CD14-positive monocyte (primary cell): Measurements from ENCODE around the gene ZSCAN5B. TPM values are rescaled to one million over a fixed set of nuclear protein-coding genes. Genes with fewer than 3 reads are reported as not detected.
A peak's percentile ranks its signal among the peaks of the same experiment; 100 is the strongest.

Experiments used
- DNase-seq, 3 donors: peaks; one replicate each; pipeline ENCODE4 v3.0.0-alpha.2; 2011 to 2022
- H2AFZ ChIP-seq: 2 replicates; pipeline ENCODE4 v1.6.0; 2012; ENCODE audit warnings: mild to moderate bottlenecking, low read depth, low read length, inconsistent platforms; ENCODE audit not compliant: insufficient read depth, poor library complexity, severe bottlenecking
- H3K27ac ChIP-seq, 2 donors: 1 replicate in 1 of 2; 2 replicates in 1 of 2; pipeline ENCODE4 v1.5.1; 2012 to 2013; ENCODE audit warnings: low read length in 2 of 2, control low read depth in 1 of 2, inconsistent platforms in 1 of 2, low read depth in 1 of 2, mild to moderate bottlenecking in 1 of 2
- H3K27me3 ChIP-seq, 2 donors: one replicate each; pipeline versions ENCODE4 v1.6.0 to v1.6.1; 2011 to 2013; ENCODE audit warnings: low read length in 2 of 2; ENCODE audit not compliant: control insufficient read depth in 2 of 2, insufficient read depth in 2 of 2
- H3K36me3 ChIP-seq, 2 donors: replicated peaks in 1 of 2; 1 replicate in 1 of 2; 2 replicates in 1 of 2; pipeline versions ENCODE4 v1.5.1 to v1.6.1; 2012 to 2013; ENCODE audit warnings: low read length in 2 of 2, control low read depth in 1 of 2, inconsistent platforms in 1 of 2, mild to moderate bottlenecking in 1 of 2; ENCODE audit not compliant: insufficient read depth in 2 of 2, control insufficient read depth in 1 of 2
- H3K4me1 ChIP-seq, 2 donors: 1 replicate in 1 of 2; 2 replicates in 1 of 2; pipeline versions ENCODE4 v1.5.1 to v1.6.1; 2012 to 2013; ENCODE audit warnings: low read length in 2 of 2, control low read depth in 1 of 2, inconsistent platforms in 1 of 2, mild to moderate bottlenecking in 1 of 2, moderate library complexity in 1 of 2; ENCODE audit not compliant: insufficient read depth in 2 of 2, control insufficient read depth in 1 of 2
- H3K4me2 ChIP-seq: replicated peaks from 2 replicates; pipeline ENCODE3; 2012; ENCODE audit warnings: low read length, moderate library complexity, mild to moderate bottlenecking; ENCODE audit not compliant: poor library complexity, severe bottlenecking; ENCODE audit errors: extremely low read depth
- H3K4me3 ChIP-seq, 3 experiments: fragments of 200-600 bp in 1 of 3; sonication (generic) in 1 of 3; replicated peaks in 1 of 3; 1 replicate in 2 of 3; 2 replicates in 1 of 3; pipeline ENCODE4 v1.5.1; 2011 to 2013; ENCODE audit warnings: low read length in 3 of 3, mild to moderate bottlenecking in 3 of 3, control low read depth in 2 of 3, low read depth in 2 of 3, inconsistent platforms in 1 of 3, moderate library complexity in 1 of 3
- H3K79me2 ChIP-seq: 2 replicates; pipeline ENCODE4 v1.6.0; 2012; ENCODE audit warnings: mild to moderate bottlenecking, control low read depth, inconsistent platforms, low read length, moderate library complexity; ENCODE audit not compliant: insufficient read depth
- H3K9ac ChIP-seq: 2 replicates; pipeline ENCODE4 v1.6.0; 2017; ENCODE audit warnings: low read length, mild to moderate bottlenecking; ENCODE audit not compliant: insufficient read depth, poor library complexity, severe bottlenecking
- H3K9me3 ChIP-seq, 2 donors: replicated peaks in 1 of 2; 1 replicate in 1 of 2; 2 replicates in 1 of 2; pipeline versions ENCODE4 v1.5.1 to v1.6.1; 2012 to 2013; ENCODE audit warnings: low read length in 2 of 2, control low read depth in 1 of 2; ENCODE audit not compliant: control insufficient read depth in 1 of 2, insufficient read depth in 1 of 2
- H4K20me1 ChIP-seq: 2 replicates; pipeline ENCODE4 v1.6.0; 2012; ENCODE audit warnings: mild to moderate bottlenecking, low read length, control low read depth, moderate library complexity; ENCODE audit not compliant: insufficient read depth
- H3K27ac Mint-ChIP-seq, 7 donors: one replicate each; pipeline ENCODE4 v1.8.0; 2020; ENCODE audit warnings: mild to moderate bottlenecking in 7 of 7, mixed read lengths in 7 of 7, moderate library complexity in 6 of 7, inconsistent platforms in 2 of 7
- H3K27me3 Mint-ChIP-seq, 3 donors: one replicate each; pipeline ENCODE4 v1.8.0; 2021 to 2022; ENCODE audit warnings: low read depth in 3 of 3, mild to moderate bottlenecking in 3 of 3, mixed read lengths in 3 of 3, moderate library complexity in 3 of 3, inconsistent platforms in 1 of 3
- H3K36me3 Mint-ChIP-seq, 2 donors: one replicate each; pipeline ENCODE4 v1.8.0; 2020; ENCODE audit warnings: mixed read lengths in 2 of 2, inconsistent platforms in 1 of 2, mild to moderate bottlenecking in 1 of 2
- H3K4me1 Mint-ChIP-seq: one replicate; pipeline ENCODE4 v1.8.0; 2020; ENCODE audit warnings: mild to moderate bottlenecking, mixed read lengths
- H3K4me3 Mint-ChIP-seq, 2 donors: one replicate each; pipeline ENCODE4 v1.8.0; 2020; ENCODE audit warnings: mild to moderate bottlenecking in 2 of 2, mixed read lengths in 2 of 2, moderate library complexity in 1 of 2
- H3K9me3 Mint-ChIP-seq, 7 donors: one replicate each; pipeline ENCODE4 v1.8.0; 2020 to 2022; ENCODE audit warnings: mixed read lengths in 7 of 7, mild to moderate bottlenecking in 6 of 7, moderate library complexity in 6 of 7, inconsistent platforms in 2 of 7
- CTCF ChIP-seq: fragments of 200-600 bp; IDR thresholded peaks from one replicate; pipeline ENCODE4 v1.8.0; 2022; ENCODE audit warnings: antibody characterized with exemption, mild to moderate bottlenecking
- WGBS: methylation state at CpG from one replicate; pipeline ENCODE4 v1.1.5; 2013; ENCODE audit warnings: missing lambda C conversion rate; ENCODE audit not compliant: insufficient coverage; 5-methylcytosine and 5-hydroxymethylcytosine counted together
- intact Hi-C, 2 donors: fragments of 100-400 bp; cut with micrococcal nuclease; formaldehyde crosslinking; loops; one replicate each; pipeline versions ENCODE4 v1.15.0 to v1.15.1; 2023
- polyA plus RNA-seq, 3 donors: library from polyadenylated mRNA; depleted of rRNA in 1 of 3; unstranded in 2 of 3; stranded (reverse) in 1 of 3; fragments of 300-500 nt in 2 of 3; fragments of >200 nt in 1 of 3; fragmentation: Illumina TruSeq in 2 of 3; gene quantifications; 1 replicate in 2 of 3; 2 replicates in 1 of 3; pipeline ENCODE4 v1.2.3, GENCODE V29; 2012 to 2021

The ZSCAN5B gene
- polyA plus RNA-seq, 3 donors: not detected

- WGBS: 5% methylated on average over 7 of the region's 9 CpGs
- Histone ChIP-seq H3K27ac (no peak overlapping the region), H3K9me3 (no peaks in the 10 kb centered on the region), H3K4me3 (no peak overlapping the region), H3K4me1 (no peaks in the 10 kb centered on the region), H2AFZ (no peak overlapping the region), H3K4me2 (no peak overlapping the region), H3K27me3 (peaks cover 0 to 3% of the 10 kb centered on the region in 2 donors), H3K79me2 (no peaks in the 10 kb centered on the region), H4K20me1 (no peaks in the 10 kb centered on the region), H3K36me3 (peaks cover 0 to 17% of the 10 kb centered on the region in 2 donors), H3K9ac (no peak overlapping the region)
- H3K4me3 Mint-ChIP-seq: no peak overlapping the region
- H3K4me1 Mint-ChIP-seq: peaks cover 5% of the 10 kb centered on the region
- peaks cover 0 to 8% (median 2%) of the 10 kb centered on the region in 7 donors for H3K9me3 Mint-ChIP-seq
- no peak overlapping the region for H3K27ac Mint-ChIP-seq
- peak in 2 of 3 donors; percentile 21 to 50 for DNase-seq
- intact Hi-C loops: no loop called here
- H3K27me3 Mint-ChIP-seq: peaks cover 0 to 12% (median 6%) of the 10 kb centered on the region in 3 donors
- peaks cover 10 to 13% of the 10 kb centered on the region in 2 donors for H3K36me3 Mint-ChIP-seq
- TF ChIP-seq CTCF: no peak
These were observed 35.3 kb downstream of the ZSCAN5B start for GRCh38 chr19:56162258-56162657.

- Histone ChIP-seq H3K27me3 (peaks cover 0 to 3% of the 10 kb centered on the region in 2 donors), H3K9me3 (no peaks in the 10 kb centered on the region), H3K79me2 (no peaks in the 10 kb centered on the region), H3K9ac (no peak overlapping the region), H2AFZ (no peak overlapping the region), H3K4me2 (no peak overlapping the region), H3K4me1 (no peaks in the 10 kb centered on the region), H3K4me3 (no peak overlapping the region), H3K27ac (no peak overlapping the region), H4K20me1 (no peaks in the 10 kb centered on the region), H3K36me3 (peaks cover 0 to 17% of the 10 kb centered on the region in 2 donors)
- H3K36me3 Mint-ChIP-seq: peaks cover 10 to 13% of the 10 kb centered on the region in 2 donors
- no peak overlapping the region for H3K4me3 Mint-ChIP-seq
- WGBS: 97% methylated on average over 11 of the region's 11 CpGs
- no peak for DNase-seq
- no peak for TF ChIP-seq CTCF
- intact Hi-C loops: no loop called here
- H3K4me1 Mint-ChIP-seq: peaks cover 5% of the 10 kb centered on the region
- H3K9me3 Mint-ChIP-seq: peaks cover 0 to 8% (median 0%) of the 10 kb centered on the region in 7 donors
- no peak overlapping the region for H3K27ac Mint-ChIP-seq
- H3K27me3 Mint-ChIP-seq: peaks cover 0 to 10% (median 6%) of the 10 kb centered on the region in 3 donors
These were observed 36.0 kb downstream of the ZSCAN5B start for GRCh38 chr19:56161534-56161933.
